ENCODE results near the gene LRRC47.

Gene LRRC47

GRCh38 chr1:3768811-3769390 is 27.4 kb downstream of the LRRC47 start:
- TF ChIP-seq, protein P1, sequence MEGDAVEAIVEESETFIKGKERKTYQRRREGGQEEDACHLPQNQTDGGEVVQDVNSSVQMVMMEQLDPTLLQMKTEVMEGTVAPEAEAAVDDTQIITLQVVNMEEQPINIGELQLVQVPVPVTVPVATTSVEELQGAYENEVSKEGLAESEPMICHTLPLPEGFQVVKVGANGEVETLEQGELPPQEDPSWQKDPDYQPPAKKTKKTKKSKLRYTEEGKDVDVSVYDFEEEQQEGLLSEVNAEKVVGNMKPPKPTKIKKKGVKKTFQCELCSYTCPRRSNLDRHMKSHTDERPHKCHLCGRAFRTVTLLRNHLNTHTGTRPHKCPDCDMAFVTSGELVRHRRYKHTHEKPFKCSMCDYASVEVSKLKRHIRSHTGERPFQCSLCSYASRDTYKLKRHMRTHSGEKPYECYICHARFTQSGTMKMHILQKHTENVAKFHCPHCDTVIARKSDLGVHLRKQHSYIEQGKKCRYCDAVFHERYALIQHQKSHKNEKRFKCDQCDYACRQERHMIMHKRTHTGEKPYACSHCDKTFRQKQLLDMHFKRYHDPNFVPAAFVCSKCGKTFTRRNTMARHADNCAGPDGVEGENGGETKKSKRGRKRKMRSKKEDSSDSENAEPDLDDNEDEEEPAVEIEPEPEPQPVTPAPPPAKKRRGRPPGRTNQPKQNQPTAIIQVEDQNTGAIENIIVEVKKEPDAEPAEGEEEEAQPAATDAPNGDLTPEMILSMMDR (conservative IDR thresholded peaks at IDR 0.05; ENCODE audit: low read length) = no peak
- DNase-seq (ENCODE audit: low read depth) = no peak
- H3K4me3 ChIP-seq (ENCODE audit: low read length) = no peak overlapping the region

DNA sequence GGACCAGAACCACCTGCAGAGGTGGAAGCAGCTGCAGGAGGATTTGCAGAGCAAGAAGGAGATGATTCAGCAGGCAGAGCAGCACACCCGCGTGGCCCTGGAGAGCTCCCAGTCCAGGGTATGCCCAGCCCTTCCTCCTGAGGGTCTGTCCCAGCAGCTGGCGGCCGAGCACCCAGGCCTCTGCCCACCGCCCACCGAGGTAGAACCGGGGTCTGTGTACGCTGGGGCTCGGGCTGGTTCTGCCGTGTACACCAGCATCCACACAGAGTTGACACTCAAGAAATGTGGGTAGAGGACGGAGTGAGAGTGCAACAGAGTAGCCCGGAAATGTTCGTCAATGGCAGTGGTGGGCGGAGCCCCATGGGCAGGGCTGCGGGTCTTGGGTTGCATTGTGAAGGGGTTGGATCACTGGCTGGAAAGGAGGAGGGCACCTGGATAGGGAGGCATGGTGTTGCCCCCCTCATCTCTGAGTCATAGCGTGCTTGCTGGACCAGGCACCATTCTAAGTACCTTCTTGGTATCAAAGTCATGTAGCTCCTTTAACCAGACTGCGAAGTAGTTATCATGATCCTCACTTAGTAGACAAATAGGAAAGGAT is 28.9 kb downstream of the LRRC47 start:
- TF ChIP-seq, protein P1 (conservative IDR thresholded peaks at IDR 0.05; ENCODE audit: low read length) = no peak
- H3K4me3 ChIP-seq (ENCODE audit: low read length) = no peak overlapping the region
- DNase-seq (ENCODE audit: low read depth) = no peak

- no peak for DNase-seq (ENCODE audit: low read depth)
- TF ChIP-seq, protein P1 (conservative IDR thresholded peaks at IDR 0.05; ENCODE audit: low read length) = no peak
- no peak overlapping the region for H3K4me3 ChIP-seq (ENCODE audit: low read length)
Measured at GRCh38 chr1:3763351-3764125, 32.8 kb downstream of the LRRC47 start.

GRCh38 chr1:3762873-3763228 is 33.4 kb downstream of the LRRC47 start:
- H3K4me3 ChIP-seq (ENCODE audit: low read length) = no peak overlapping the region
- TF ChIP-seq, protein P1 (conservative IDR thresholded peaks at IDR 0.05; ENCODE audit: low read length) = no peak
- no peak for DNase-seq (ENCODE audit: low read depth)

DNA sequence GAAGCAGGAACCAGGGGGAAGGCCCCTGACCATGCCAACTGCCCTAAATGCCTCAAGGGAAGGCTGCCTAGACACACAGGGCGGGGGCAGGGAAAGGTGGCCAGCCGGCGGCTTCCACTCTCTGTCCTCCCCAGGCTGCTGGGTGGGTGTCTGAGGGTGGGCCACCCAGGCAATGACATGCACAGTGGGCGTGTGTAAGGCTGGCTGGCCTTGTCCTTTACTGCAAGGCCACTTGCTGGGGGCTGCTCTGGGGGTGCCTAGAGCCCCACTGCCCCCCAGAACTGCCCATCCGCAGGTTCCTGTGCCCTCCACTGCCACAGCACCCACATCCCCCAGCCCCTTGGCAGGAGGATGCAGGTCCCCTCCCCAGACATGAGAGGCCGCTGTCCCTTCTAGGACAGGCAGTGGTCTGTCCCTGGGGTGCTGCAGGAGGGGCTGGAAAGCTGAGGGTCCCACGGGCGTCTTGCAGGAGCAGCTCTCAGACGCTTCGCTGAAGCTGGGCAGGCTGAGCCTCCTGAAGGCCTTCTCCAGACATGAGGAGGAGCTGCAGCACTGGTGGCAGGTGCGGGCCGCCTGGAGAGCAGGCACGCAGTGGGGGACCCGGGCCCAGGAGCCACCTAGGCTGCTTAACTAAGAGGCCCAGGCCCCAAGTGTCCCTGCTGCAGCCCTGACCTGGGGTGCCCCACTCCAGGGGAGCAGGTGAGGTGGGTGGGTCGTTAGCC is 34.0 kb downstream of the LRRC47 start:
- TF ChIP-seq, protein P1 (conservative IDR thresholded peaks at IDR 0.05; ENCODE audit: low read length) = no peak
- no peak for DNase-seq (ENCODE audit: low read depth)
- no peak overlapping the region for H3K4me3 ChIP-seq (ENCODE audit: low read length)

GRCh38 chr1:3761296-3762010 is 34.8 kb downstream of the LRRC47 start:
- H3K4me3 ChIP-seq (ENCODE audit: low read length) = no peak overlapping the region
- TF ChIP-seq, protein P1 (conservative IDR thresholded peaks at IDR 0.05; ENCODE audit: low read length) = no peak
- no peak for DNase-seq (ENCODE audit: low read depth)

All from AG10803 (cell line).